HG03280 (cell line): ENCODE measurements around the gene PSEN1.

Experiments used
- ATAC-seq: cut with Tn5 transposase; IDR thresholded peaks from one replicate; pipeline ENCODE4 v1.9.1; 2021; ENCODE audit warnings: mild to moderate bottlenecking, moderate library complexity; ENCODE audit not compliant: unreplicated experiment

PSEN1 gene

DNA sequence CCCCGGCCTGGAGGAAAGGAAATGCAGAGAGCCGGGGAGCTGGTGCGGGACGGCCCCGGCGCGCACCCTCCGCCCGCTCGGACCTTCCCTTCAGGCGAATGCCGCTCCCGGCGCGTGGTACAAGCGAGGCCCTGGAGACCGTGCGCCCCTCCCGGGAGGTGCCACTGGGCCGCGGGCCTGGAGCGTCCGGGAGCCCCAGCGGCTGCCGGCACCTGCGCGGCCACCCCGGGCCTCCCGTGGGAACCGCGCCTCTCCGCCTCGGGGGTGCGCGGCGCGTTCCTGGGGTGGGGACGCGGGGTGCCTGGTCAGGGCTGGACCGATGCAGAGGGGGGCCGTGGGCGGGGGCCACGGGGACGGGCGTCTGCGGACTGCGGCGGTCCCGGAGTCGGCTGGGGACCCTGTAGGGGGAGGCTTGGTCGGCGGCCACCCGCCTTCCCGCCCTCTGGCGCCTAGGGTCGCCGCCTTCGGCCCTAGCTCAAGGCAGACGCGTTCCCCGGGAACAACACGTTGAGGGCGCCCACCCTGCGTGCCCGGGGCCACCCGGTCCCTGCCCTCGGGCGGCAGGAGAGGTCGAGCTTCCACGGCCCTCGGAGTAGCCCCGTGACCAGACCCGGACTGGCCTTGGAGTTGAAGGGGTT, 101.6 kb downstream of the PSEN1 start:
- ATAC-seq: no peak

DNA sequence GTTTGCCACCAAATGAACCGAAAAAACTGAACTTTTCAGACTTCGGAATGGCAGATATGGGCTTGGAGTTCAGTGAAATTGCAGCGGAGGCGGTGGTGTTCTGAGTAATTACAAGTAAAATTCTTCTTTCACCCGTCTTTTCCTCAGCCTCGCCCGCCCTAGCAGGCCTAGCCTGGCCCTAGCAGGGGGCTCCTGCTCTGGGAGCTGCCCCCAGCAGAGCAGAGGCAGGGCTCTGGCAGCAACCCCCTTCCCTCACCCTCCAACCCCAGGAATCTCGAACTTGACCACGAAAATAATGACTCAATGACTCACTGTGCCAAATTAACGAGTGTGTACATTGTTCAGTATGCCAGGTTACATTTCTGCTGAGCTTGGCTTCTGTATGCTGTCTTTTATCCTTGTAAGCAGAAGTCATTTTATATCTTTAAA, 102.1 kb downstream of the PSEN1 start:
- ATAC-seq: no peak

DNA sequence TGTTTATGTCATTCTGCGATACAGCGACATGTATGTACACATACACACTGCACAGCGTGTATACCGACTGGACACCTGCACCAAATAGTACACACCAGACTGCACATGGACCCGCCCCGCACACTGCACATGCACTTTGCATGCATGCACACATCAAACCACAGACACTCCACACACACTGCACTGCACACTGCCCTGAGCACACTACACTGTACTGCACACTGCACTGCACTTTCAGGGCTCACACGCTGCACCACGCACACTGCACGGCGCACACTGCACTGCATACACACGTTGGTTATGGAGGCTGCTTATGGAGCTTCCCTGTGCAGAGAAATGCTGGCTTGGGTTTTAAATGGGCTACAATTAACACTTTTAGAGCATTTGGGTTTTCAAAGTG, 102.6 kb downstream of the PSEN1 start:
- ATAC-seq: no peak

DNA sequence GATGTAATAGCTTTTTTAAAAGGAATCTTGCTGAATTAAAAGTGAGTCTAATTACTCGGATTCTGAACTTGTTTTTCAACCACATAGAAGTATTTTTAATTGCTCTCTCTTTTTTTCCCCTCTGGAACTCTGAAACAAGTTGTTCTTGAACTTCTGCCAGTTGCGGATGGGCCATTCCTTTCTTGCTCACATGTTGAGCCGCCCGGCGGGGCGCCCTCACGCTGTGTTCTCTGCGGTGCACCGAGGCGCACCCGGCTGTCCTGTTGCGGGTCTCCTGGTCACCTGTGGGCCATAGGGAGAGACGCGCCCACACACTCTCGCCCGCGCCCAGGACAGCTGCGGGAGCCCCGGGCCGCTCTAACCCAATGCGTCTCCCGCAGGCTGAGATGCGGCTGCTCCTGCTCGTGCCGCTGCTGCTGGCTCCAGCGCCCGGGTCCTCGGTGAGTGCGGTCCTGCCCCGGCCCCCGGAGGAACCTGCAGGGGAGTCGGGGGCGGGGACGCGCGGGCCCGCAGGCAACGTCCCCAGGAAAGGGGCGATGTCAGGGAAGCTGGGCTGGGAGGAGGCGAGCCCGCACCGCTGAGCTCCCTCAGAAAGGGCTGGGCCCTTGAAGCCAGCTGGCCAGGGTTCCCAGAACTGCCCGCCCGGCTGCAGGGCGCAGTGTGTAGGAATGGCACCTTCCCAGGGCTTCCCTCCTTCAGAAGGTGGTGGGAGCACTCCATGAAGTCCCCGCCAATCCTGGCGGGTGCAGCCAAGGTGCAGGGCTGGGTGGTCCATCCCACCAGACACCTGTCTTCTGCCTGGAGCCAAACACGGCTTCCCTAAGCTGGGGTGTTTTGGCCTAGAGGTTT, 103.3 kb downstream of the PSEN1 start:
- ATAC-seq: no peak

DNA sequence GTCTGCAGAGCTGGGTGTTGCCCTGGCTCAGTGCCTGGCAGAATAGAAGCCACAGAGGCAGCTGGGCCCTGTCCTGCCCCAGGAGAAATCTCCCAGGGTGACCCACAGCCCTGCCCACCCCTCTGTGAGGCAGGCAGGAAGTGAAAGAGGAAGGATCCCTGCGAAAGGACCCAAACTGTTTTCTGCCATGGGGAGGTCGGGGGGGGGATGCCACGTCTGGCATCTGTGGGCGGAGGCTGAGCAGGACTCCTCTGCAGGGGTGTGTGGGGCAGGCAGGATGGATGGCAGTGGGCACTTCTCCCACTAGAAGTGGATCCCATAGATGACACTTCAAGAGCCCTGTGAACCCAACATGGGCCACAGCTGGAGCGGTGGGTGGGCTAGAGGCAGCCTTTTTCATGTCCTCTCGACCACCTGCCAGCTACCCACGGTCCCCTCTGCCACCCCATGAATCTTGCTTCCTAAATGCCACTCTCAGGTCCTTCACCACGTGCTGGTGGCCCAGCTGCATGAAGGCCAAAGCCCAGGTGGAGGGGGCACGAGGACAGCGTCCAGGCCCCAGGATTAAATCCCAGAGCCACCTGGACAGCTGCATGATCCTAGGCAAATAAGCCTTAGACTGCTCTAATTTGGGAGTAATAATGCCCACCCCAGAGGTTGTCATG, 104.6 kb downstream of the PSEN1 start:
- no peak for ATAC-seq

DNA sequence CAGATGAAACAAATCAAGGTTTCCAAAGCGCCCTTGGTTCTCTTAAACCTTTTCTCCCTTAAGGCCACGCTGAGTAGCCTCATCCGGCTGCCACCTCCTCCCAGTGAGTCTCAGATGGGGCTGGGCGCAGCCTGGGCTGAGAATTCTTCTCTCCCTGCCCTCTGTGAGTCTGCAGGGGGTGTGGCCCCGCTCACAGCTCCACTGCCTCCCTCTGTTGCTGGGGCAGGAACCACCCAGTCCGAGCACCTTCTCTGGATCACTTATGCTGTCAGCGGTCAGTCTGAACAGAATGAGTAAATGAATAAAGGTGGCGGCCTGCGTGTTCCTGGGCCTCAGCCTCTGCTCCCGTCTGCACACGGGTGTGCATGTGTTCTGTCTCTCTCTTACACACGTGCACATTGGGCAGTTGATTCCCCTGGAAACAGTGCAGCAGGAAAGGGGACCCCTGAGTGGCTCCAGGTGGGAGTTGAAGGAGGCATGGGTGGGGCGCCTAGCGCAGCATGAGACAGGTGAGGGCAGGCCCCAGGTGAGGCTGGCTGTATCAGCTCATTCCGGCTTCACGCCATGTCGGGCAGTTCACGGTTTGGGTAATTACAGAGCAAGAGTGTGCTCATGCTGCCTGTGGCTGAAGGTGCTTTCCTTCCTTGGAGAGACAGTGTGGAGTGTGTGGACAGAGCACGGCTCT, 105.3 kb downstream of the PSEN1 start:
- ATAC-seq: no peak

DNA sequence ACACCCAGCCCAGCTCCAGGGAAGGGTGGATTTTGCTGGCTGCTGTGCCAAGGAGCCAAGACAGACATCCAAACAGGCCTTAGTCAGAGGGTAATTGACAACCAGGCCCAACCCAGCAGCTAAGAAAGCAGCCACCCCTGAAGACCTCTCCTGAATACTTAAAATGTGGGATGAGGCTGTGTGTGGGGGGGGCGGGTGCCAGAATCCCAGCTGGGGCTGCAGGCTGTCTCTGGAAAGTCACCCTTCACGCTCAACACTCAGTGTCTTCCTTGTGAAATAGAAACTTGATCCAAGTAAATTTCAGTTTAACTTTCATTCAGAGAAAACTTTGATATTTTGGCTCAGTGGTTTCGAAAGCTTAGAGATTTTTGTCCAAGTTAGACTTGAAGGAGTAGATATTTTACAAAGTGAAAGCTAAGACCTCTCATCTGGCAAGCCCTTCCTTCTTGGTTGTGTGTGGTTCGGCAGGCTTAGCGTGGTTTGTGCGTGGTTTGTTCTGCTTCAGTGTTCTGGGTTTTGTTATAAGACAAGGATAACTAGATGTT, 106.1 kb downstream of the PSEN1 start:
- no peak for ATAC-seq

DNA sequence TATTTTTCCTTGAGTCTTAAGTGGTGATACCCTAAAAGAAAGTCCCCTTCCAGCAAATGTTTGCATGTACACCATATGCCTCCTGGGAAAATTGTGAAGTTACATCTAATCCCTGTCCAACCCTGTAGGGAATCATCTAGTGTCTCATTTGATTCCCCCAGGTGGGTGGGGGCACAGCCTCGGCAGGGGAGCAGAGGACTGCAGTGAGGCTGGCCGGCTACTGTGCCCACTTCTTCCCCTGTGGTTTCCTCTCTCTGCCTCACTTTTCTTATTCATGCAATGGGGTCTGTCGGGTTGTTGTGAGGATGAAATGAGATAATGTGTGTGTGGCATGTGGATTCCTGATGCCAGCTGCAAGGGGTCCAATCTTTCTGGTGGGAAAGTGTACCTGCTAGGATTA, 107.0 kb downstream of the PSEN1 start:
- no peak for ATAC-seq

DNA sequence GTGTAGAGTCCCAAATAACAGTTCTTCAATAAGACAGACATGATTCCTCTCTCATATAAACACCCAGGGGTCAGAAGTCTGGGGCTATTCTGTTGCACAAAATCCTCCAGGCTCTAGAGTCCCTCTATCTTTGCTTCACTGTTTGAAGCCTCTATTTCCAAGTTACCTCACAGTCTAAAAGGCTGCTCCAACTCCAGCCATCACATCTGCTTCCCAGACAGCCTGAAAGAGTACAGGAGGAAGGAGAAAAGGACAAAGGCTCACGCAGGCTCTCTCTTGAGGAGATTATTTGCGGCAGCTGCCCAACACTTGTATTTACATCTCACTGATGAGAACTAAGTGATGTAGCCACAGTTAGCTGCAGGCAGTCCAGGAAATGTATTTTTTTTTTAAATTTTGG, 107.4 kb downstream of the PSEN1 start:
- ATAC-seq: no peak

DNA sequence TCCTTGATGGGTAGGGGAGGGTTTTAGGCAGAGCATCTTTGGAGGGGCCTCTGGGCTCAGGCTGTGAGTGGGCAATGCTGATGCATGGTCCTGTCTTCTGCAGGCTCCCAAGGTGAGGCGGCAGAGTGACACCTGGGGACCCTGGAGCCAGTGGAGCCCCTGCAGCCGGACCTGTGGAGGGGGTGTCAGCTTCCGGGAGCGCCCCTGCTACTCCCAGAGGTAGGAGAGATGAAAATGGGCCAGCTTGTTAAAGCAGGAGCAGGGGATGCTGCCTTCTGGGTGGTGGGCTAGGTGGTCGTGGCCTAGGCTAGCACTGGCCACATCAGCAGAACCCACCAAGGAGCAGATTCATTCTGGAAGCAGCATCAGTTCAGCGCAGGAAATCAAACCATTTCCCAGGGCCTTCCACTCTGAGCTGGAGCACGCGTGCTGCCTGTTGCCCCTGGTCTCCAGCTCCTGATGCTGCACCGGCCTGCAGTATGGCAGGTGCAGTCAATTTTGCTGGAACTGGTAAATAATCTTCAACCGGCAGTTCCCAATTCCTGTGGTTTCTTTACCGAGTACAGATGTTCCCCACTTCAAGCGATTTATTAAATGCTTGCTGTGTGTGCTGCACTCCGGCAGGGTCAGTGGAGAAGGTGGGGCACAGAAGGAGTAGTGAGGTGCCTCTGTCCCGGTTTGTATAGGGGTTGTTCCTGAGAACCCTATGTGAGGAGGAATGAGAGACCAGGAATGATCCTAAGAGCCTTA, 108.4 kb downstream of the PSEN1 start:
- no peak for ATAC-seq

DNA sequence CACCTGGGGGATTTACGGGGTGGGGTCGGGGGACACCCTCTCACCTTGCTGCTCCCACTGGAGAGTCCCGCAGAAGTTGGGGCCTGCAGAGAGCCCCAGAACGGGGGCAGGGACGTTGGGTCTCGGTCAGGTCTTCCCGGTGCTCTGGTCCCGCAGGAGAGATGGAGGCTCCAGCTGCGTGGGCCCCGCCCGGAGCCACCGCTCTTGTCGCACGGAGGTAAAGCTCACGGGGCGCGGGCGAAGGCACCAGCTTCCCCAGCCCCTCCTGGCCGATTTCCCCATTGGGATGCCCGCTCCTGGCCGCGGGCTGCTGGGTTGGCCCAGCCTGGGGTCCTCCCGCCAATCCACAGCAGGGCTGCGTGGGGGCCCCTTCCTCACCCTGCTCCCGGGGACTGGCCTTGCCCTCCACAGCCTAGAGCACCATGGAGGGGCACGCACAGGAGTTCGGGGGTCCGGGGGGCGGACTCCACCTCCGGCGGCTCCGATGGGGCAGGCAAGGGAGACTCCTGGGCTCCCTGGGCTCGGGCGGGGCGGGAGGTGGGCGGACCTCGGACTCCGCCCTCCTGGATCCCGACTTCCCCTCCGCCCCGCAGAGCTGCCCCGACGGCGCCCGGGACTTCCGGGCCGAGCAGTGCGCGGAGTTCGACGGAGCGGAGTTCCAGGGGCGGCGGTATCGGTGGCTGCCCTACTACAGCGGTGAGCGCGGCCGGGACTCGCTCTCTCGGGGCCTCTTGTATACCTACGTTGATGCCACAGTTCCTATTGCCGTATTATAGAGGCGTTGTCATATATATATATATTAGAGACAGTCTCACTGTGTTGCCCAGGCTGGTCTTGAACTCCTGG, 109.4 kb downstream of the PSEN1 start:
- ATAC-seq: peak; percentile 43

DNA sequence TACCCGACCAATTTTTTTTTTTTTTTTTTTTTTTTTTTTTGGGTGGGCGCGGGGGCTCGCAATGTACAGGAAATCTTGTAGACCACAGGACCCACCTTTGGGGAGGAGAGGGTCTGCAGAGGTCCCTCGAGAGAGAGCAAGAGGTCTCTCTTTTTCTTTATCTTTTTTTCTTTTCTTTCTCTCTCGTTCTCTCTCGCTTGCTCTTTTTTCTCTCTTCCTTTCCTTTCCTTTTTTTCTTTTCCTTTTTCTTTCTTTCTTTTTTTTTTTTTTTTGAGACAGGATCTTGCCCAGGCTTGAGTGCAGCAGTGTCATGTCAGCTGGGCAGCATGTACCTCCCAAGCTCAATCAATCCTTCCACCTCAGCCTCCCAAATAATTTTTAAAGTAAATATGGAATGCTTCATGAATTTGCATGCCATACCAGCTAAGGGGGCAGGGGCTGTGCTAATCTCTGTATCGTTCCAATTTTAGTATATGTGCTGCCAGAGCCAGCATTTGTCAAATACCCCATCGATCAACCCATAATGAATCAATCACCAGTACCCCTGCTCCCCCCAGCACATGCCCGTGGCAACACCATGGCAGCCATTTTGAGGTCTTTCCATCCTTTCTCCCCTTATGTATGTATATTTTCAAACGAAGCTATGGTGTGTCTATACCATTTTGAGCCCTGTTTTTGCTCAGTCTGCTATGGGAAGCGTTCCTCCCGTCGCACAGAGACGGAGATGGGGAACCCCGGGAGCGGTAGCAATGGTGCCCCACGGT, 110.3 kb downstream of the PSEN1 start:
- ATAC-seq: no peak

DNA sequence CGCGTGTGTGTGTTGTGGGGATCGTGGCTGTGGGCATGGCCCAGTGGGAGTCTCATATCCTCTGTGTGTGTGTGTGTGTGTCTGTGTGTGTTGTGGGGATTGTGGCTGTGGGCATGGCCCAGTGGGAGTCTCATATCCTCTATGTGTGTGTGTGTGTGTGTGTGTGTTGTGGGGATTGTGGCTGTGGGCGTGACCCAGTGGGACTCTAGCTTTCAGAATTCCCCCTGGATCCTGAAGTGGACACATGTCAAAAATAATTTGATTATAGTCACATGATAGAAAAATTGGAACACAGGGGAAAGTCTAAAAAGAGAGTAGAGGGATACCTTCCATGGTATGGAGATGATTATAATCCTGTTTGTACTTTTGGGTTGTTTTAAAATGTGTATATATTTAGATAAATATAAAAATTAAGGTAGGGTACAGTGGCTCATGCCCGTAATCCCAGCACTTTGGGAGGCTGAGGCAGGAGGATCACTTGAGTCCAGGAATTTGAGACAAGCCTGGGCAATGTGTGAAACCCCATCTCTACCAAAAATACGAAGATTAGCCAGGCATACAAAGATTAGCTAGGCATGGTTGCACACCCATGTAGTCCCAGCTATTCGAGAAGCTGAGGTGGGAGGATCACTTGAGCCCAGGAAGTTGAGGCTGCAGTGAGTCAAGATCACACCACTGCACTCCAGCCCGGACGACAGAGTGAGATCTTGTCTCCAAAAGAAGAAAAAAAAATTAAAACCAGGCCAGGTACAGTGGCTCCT, 112.0 kb downstream of the PSEN1 start:
- no peak for ATAC-seq

DNA sequence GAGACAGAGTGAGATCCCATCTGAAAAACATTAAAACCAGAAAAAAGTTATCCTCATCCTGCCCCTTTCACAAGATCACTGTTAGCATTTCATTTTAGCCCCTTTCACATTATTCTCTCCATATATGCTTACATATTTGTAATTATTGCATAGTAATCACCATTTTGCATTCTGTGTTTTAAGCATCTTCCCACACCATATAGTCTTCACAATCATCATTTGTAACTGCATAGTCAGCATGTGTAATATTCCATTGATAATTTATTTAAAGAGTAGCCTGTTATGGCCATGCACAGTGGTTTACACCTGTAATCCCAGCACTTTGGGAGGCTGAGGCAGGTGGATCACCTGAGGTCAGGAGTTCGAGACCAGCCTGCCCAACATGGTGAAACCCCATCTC, 112.8 kb downstream of the PSEN1 start:
- no peak for ATAC-seq

DNA sequence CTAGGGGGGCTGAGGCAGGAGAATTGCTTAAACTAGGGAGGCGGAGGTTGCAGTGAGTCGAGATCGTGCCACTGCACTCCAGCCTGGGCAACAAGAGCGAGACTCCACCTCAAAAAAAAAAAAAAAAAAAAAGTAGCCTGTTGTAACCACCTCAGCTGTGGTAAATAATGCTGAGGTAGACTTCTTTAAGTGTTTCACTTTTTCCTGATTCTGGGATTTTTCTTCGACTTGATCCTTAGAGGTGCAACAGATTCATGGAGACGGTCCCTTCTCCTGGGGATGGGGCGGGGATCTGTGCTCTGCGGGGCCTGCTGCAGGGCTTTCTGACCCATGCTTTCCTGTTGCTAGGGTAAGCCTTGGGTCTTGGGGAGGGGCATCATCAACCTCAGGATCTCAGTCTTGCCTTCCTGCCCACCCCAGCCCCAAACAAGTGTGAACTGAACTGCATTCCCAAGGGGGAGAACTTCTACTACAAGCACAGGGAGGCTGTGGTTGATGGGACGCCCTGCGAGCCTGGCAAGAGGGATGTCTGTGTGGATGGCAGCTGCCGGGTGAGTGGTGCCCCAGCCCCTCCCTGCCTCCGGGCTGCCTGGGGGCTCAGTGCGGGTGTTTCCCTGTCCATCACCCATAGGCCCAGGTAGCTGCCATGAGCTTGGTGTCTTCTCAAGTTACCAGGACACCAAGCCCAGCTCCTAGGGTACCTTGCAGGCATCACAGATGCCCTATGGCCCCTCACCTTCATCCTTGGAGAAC, 113.4 kb downstream of the PSEN1 start:
- no peak for ATAC-seq

DNA sequence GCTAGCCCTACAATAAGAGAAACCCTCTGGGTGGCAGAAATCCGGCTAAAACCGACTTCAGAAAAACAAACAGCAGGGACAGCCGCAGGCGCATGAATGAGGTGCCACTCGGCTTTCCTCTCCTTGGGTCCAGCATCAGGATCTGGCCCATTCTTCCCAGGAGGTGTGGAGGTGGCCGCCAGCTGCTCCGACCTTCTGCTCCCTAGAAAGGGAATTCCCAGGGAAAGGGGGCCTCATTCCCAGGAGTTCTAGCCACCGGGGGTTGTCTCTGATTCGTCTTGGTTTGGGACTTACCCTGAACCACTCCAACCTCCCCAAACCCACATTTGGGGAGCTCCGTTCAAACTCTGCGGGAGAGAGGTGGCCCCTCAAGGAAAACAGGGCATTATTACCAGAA, 114.0 kb downstream of the PSEN1 start:
- no peak for ATAC-seq

DNA sequence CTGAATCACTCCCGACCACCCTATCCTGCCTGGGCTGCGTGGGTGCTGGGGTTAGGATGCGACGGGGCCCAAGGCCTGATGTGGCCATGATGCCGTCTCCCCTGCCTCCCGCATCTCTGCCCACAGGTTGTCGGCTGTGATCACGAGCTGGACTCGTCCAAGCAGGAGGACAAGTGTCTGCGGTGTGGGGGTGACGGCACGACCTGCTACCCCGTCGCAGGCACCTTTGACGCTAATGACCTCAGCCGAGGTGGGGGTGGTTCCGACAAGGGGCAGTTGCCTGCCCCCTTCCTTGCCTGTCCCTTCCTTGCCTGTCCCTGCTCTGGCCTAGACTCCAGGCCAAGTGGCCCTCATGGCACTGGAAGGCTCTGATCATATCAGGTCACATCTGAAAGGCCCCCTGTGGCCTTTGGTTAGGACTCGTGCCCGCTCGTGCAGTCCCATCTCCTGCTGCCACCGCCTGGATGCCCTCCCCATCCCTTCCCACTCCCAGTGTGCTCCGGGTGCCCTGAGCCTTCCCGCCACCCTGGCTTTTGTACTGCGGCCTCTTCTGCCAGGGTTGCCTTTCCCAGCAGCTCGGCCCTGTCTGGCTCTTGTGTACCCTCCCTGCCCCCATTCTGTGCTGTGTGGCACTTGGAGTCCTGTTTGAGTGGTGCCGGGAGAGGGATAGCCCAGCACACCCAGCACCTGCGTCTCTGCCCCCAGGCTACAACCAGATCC, 114.6 kb downstream of the PSEN1 start:
- no peak for ATAC-seq
